ENCODE results near the gene PTPRZ1. TPM values are rescaled to one million over a fixed set of nuclear protein-coding genes. Genes with fewer than 3 reads are reported as not detected.

PTPRZ1 gene
- total RNA-seq, 2 donors from 2014 or later: 5.1 to 11.7 TPM

- Histone ChIP-seq H3K27ac (no peak overlapping the region), H3K4me1 (ENCODE audit: control insufficient read depth in 1 of 2, low read depth in 2 of 2) (no peaks in the 10 kb centered on the region), H3K36me3 (no peaks in the 10 kb centered on the region), H3K27me3 (replicated peaks; ENCODE audit: insufficient read depth) (no peaks in the 10 kb centered on the region), H3K9me3 (no peaks in the 10 kb centered on the region), H3K4me3 (no peak overlapping the region)
- TF ChIP-seq, protein P1, sequence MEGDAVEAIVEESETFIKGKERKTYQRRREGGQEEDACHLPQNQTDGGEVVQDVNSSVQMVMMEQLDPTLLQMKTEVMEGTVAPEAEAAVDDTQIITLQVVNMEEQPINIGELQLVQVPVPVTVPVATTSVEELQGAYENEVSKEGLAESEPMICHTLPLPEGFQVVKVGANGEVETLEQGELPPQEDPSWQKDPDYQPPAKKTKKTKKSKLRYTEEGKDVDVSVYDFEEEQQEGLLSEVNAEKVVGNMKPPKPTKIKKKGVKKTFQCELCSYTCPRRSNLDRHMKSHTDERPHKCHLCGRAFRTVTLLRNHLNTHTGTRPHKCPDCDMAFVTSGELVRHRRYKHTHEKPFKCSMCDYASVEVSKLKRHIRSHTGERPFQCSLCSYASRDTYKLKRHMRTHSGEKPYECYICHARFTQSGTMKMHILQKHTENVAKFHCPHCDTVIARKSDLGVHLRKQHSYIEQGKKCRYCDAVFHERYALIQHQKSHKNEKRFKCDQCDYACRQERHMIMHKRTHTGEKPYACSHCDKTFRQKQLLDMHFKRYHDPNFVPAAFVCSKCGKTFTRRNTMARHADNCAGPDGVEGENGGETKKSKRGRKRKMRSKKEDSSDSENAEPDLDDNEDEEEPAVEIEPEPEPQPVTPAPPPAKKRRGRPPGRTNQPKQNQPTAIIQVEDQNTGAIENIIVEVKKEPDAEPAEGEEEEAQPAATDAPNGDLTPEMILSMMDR (IDR thresholded peaks at IDR 0.05): no peak
- DNase-seq (ENCODE audit: low spot score) (no peak), ATAC-seq (ENCODE audit: insufficient number of reproducible peaks, low FRiP score, low read depth) (no peak)
Measured at GRCh38 chr7:122014697-122015096, 141.7 kb downstream of the PTPRZ1 start.

DNA sequence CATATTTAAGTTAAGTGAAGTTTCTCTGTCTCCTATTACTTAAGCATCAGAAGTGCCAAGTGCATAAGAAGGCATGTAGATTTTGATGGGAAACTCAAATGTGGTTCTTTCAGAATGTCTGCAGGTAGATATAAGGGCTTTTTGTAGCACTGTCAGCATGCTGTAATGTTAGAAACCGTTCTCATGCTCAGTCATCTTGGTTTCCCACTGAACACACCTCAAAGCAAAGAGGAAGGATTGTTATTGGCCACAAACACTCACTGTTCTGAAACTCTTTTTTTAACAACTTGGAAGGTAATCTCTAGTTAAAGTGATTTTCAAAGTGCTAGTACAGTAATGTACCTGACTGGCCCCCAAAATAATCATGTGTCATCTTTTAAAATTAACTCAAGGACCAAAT is 145.1 kb downstream of the PTPRZ1 start:
- DNase-seq (ENCODE audit: low spot score) (no peak), ATAC-seq (ENCODE audit: insufficient number of reproducible peaks, low FRiP score, low read depth) (no peak)
- H3K27me3 ChIP-seq (replicated peaks; ENCODE audit: insufficient read depth): no peaks in the 10 kb centered on the region
- no peak overlapping the region for H3K4me3 ChIP-seq
- no peaks in the 10 kb centered on the region for H3K4me1 ChIP-seq (ENCODE audit: control insufficient read depth in 1 of 2, low read depth in 2 of 2)
- H3K9me3 ChIP-seq: no peaks in the 10 kb centered on the region
- no peaks in the 10 kb centered on the region for H3K36me3 ChIP-seq
- H3K27ac ChIP-seq: no peak overlapping the region
- TF ChIP-seq, protein P1 (IDR thresholded peaks at IDR 0.05): no peak

GRCh38 chr7:122027058-122027457 is 154.1 kb downstream of the PTPRZ1 start:
- no peak for DNase-seq (ENCODE audit: low spot score)
- no peak overlapping the region for H3K4me3 ChIP-seq
- no peaks in the 10 kb centered on the region for H3K4me1 ChIP-seq (ENCODE audit: control insufficient read depth in 1 of 2, low read depth in 2 of 2)
- no peaks in the 10 kb centered on the region for H3K27me3 ChIP-seq (replicated peaks; ENCODE audit: insufficient read depth)
- H3K27ac ChIP-seq: no peak overlapping the region
- ATAC-seq (ENCODE audit: insufficient number of reproducible peaks, low FRiP score, low read depth): no peak
- TF ChIP-seq, protein P1 (IDR thresholded peaks at IDR 0.05): no peak
- H3K36me3 ChIP-seq: no peaks in the 10 kb centered on the region
- no peaks in the 10 kb centered on the region for H3K9me3 ChIP-seq

DNA sequence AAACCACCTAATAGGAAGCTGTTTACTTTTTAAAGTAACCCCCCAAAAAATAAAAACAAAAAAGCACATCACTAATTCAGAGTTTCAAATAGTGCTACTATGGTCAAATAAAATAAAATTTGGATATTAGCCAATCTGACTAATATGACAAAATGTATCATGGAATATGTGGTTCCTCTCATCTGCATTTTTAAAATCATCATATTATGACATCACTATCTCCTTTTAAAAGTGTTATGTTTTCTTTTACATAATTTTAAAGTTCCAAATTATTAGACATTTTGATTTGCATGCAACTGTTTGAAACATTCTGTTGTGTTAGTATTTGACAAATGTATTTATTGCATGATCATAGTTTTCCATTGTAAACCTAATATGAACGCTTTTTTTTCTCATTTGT is 160.7 kb downstream of the PTPRZ1 start:
- H3K4me1 ChIP-seq (ENCODE audit: control insufficient read depth in 1 of 2, low read depth in 2 of 2): no peaks in the 10 kb centered on the region
- H3K36me3 ChIP-seq: no peaks in the 10 kb centered on the region
- TF ChIP-seq, protein P1 (IDR thresholded peaks at IDR 0.05): no peak
- H3K4me3 ChIP-seq: no peak overlapping the region
- DNase-seq (ENCODE audit: low spot score) (no peak), ATAC-seq (ENCODE audit: insufficient number of reproducible peaks, low FRiP score, low read depth) (no peak)
- H3K27ac ChIP-seq: no peak overlapping the region
- H3K9me3 ChIP-seq: no peaks in the 10 kb centered on the region
- H3K27me3 ChIP-seq (replicated peaks; ENCODE audit: insufficient read depth): no peaks in the 10 kb centered on the region

DNA sequence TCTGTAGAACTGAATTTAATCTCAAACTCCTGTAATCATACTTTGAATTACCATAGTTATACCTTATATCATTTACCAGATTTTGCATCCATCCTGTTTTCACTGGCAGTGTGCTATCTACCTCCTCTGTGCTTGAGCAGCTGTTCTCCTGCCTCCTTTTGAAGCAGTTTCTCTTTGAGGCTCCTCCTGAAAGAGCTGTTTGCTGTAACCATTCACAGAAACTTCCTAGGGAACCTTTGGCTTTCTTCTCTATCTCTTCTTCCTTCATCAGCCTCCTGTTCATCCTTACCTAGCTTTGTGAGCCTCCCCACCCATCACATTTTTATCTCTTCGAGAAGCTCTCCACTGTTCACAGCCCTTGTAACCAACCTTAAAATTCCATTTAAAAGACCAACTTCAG is 162.9 kb downstream of the PTPRZ1 start:
- TF ChIP-seq, protein P1 (IDR thresholded peaks at IDR 0.05): no peak
- DNase-seq (ENCODE audit: low spot score) (no peak), ATAC-seq (ENCODE audit: insufficient number of reproducible peaks, low FRiP score, low read depth) (no peak)
- H3K36me3 ChIP-seq: no peaks in the 10 kb centered on the region
- no peak overlapping the region for H3K4me3 ChIP-seq
- H3K27ac ChIP-seq: no peak overlapping the region
- no peaks in the 10 kb centered on the region for H3K4me1 ChIP-seq (ENCODE audit: control insufficient read depth in 1 of 2, low read depth in 2 of 2)
- H3K27me3 ChIP-seq (replicated peaks; ENCODE audit: insufficient read depth): no peaks in the 10 kb centered on the region
- H3K9me3 ChIP-seq: no peaks in the 10 kb centered on the region

Data from thoracic aorta (tissue), 2 donors.